HG03135 (cell line): ENCODE data around the gene POLRMT.
"Not testable (repeated sequence)": the region's sequence is repeated elsewhere in the genome, so short reads cannot be mapped to it uniquely, and the experiment has no call there.

Source experiments
- ATAC-seq: cut with Tn5 transposase; IDR thresholded peaks from one replicate; pipeline ENCODE4 v1.9.1; 2021; ENCODE audit warnings: mild to moderate bottlenecking, moderate library complexity; ENCODE audit not compliant: unreplicated experiment

POLRMT gene

DNA sequence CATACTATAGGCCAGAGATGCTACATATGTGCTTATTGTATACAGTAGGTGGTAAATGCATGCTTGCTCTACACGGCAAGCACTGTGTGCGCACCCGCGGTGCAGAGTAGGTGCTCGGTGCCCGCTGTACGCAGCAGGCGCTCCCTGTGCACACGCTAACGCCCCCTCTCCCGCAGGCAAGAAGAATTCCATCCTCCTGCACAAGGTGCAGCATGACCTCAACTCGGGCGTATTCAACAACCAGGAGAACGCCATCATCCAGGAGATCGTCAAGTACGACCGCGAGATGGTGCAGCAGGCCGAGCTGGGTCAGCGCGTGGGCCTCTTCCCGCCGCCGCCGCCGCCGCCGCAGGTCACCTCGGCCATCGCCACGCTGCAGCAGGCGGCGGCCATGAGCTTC is 17.7 kb downstream of the POLRMT start:
- ATAC-seq, result no peak

DNA sequence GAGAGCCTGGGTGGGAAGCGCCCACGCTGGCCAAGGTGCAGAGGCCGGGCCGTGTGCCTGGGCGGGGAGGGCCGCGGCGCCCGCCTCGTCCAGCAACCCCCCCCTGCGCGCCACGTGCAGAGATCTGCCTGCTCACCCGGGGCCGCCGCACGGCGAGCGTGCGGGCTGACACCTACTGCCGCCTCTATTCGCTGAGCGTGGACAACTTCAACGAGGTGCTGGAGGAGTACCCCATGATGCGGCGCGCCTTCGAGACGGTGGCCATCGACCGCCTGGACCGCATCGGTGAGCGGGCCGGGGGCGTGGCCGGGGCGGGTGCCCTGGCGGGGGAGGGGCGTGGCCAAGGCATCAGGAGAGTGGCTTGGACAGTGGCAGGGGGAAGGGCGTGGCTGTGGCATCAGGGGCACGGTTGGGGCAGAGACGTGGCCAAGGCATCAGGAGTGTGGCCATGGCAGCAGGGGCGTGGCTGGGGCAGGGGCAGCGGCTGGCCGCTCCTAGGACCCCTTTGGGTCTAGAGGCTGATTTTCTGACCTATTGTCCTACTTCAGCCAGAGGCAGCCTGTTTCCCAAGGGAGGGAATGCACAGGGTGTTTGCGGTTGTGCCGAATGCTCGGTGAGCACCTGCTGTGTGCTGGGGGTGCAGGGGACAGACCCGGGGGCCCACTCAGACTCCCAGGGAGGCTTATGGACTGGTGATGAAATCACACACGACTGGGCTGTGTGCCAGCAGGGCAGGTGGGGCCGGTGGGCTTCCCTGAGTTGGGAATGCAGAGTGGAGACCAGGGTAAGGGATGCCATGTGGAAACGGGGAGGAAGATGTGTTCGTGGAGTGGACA is 19.4 kb downstream of the POLRMT start:
- ATAC-seq, result no peak

DNA sequence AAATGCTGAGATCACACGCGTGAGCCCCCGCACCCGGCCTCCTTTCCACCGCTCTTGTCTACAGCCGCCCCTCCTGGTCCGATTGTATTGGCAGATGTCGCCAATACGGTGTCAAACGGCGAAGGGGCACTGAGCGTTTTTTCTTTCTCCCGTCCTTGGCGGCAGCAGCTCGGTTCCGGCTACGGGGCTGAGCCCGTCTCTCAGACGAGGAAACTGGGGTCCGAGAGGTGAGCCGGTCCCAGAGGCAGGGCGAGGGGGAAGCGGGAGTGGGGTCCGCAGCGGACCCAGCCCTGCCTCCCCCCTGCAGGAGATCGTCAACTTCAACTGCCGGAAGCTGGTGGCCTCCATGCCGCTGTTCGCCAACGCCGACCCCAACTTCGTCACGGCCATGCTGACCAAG is 20.4 kb downstream of the POLRMT start:
- no peak for ATAC-seq

DNA sequence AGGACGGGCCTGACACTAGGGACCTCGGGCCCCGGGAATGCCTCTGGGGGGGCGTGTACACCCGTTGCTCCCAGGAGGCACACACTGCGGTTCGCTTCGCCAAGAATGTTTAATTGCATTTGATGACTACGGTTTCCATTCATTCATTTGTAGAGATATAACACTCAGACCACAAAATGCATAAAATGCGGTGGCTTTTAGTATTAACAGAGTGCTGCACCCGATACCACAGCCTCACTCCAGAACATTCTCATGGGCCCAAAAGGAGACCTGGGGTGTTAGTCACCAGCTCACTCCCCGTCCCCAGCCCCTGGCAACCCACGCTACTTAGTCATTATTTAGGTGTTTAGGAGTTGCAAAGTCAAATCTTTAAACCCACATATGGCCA is 21.9 kb downstream of the POLRMT start:
- ATAC-seq, result no peak

DNA sequence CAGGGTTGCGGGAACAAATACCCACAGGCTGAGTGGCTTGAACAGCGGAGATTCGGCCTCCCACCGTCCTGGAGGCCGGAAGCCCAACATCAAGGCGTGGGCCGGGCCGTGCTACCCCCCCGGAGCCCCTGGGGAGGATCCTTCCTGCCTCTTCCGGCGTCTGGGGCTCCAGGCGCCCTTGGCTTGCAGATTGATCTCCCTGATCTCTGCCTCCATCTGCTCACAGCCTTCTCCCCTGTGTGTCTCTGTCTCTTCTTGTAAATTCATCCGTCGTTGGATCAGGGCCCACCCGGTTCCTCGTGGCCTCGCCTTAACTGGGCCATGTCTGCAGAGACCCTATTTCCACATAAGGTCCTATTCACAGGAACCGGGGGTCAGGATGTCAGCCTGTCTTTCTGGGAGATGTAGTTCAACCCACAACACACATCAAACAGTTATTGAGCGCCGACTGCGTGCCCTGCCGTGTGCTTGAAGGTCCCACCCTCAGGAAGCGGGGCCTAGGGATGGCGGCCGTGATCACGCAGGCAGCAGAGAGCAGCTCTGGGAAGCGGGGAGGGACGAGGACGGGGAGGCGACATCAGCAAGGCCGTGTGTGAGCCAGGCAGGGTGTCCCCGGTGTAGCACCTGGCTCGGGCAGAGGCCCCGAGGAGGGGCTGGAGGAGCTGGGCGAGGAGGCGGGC is 22.4 kb downstream of the POLRMT start:
- no peak for ATAC-seq

DNA sequence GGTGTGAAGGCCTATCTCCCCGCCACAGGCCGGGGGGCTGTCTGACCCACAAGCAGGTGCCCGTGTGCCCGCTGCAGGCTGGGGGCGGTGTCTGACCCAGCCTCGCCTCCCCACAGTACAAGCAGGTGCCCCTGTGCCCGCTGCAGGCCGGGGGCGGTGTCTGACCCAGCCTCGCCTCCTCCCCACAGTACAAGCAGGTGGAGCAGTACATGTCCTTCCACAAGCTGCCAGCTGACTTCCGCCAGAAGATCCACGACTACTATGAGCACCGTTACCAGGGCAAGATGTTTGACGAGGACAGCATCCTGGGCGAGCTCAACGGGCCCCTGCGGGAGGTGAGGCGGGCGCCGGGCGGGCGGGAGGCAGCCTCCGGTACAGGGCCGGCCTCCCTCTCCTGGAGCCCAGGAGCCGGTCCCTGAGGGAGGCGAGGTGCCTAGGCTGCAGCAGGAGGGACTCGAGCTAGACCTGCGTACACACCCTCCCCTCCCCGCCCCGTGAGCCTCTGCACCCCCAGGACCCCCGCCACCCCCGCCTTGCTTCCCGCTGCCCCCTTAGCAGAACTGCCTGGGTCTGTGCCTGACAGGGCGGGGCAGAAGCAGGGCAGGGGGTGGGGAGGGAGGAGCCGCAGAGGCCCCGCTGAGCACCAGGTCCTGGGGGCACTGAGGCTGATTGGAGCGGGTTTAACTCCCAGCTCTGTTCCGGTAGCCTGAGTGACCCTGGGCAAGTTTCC is 23.1 kb downstream of the POLRMT start:
- ATAC-seq, result no peak

DNA sequence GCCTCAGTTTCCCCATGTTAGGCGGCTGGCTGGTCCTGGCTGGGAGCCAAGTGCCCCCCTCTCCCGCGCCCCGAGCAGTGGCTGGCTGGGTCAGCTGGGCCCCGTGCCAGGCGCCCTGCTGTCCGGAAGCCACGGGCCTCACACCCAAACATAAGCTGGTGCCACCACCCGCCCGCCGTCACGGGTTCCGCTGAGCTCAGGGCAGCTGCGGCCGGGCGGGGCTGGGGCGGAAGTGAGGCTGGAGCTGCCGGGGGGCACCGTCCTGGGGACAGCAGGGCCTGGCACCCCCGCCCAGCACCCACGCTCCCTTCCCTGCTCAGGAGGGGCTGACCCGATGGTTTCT is 24.4 kb downstream of the POLRMT start:
- ATAC-seq, result no peak

DNA sequence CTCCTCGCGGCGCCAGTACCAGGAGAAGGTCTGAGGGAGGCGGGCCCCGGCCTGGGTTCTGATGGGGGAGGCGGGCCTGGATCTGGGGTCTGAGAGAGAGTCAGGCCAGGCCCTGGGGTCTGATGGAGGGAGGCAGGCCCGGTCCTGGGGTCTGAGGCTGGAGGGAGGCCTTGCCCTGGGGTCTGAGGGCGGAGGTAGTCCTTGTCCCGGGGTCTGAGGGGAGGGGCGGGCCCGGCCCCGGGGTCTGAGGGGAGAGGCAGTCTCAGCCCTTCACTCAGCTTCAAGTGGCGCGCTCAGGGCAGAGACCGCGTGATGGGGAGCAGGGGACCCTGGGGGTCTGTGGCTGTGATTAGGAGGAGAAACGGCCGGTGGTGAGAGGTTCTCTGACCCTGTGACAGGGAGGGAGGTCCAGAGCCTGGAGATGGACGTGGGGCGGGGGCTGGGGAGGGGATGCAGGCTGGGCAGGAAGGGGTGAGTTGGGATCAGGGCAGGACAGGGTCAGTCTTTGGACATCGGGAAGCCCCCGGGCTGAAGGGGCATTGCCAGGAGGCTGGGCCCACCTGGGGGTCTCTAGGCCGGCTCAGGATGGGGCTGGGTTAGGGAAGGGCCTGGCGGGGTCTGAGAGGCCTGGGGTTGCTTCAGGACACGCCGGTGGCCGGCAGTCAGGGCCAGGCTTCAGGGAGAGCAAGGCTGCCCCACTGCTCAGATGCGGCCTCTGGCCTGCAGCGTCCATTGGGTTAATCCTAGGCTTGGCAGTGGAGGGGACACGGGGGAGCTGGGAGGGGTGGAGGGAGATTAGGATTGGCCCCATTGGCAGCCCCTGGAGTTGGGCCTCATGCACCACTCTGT is 25.0 kb downstream of the POLRMT start:
- no peak for ATAC-seq

DNA sequence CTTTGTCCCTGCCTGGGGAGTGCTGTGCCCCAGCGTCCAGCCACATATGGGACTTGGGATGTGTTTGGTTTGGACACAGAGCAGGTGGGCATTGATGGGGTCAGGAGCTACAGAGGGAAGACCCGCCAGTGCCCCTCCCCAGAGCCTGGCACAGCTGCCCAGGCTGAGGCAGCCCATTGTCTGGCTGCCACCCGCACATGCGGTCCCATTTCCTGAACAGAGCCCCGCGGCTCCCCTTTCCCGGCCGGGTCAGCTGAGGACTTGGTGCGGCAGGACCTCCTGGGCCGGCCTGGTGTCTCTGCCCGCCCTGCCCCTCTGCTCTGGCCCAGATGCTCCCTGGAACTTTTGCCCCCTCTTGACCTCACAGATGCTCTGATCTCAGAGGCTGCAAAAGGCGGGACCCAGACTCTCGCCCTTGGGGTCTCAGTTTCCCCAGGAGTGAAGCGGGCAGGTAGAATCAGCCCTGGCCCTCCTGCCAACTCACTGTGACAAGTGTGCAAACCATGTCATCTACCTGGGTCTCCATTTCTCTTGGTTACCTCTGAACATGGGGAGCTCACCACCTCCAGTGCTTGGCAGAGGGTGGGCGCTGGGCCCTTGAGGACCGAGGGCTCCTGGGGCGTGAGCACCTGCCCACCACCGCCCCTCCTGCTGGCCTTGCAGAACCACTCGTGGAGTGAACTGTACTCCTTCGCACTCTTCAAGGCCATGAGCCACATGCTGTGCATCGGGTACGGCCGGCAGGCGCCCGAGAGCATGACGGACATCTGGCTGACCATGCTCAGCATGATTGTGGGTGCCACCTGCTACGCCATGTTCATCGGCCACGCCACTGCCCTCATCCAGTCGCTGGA is 25.8 kb downstream of the POLRMT start:
- ATAC-seq, result no peak

DNA sequence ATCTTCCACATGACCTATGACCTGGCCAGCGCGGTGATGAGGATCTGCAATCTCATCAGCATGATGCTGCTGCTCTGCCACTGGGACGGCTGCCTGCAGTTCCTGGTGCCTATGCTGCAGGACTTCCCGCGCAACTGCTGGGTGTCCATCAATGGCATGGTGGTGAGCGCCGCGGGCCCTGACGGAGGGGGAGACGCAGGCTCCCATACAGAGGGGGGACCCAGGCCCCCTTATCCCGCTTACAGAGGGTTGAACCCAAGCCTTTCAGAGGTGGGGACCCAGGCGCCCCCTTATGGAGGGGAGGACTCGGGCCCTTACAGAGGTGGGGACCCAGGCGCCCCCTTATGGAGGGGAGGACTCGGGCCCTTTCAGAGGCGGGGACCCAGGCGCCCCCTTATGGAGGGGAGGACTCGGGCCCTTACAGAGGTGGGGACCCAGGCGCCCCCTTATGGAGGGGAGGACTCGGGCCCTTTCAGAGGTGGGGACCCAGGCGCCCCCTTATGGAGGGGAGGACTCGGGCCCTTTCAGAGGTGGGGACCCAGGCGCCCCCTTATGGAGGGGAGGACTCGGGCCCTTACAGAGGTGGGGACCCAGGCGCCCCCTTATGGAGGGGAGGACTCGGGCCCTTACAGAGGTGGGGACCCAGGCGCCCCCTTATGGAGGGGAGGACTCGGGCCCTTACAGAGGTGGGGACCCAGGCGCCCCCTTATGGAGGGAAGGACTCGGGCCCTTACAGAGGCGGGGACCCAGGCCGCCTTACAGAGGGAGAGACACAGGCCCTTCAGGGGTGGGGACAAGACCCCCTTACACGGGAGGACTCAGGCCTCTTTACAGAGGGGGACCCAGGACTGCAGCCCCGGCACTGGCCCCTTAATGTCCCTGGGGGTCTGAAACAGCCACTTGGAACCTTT is 28.0 kb downstream of the POLRMT start:
- not testable (repeated sequence) for ATAC-seq

DNA sequence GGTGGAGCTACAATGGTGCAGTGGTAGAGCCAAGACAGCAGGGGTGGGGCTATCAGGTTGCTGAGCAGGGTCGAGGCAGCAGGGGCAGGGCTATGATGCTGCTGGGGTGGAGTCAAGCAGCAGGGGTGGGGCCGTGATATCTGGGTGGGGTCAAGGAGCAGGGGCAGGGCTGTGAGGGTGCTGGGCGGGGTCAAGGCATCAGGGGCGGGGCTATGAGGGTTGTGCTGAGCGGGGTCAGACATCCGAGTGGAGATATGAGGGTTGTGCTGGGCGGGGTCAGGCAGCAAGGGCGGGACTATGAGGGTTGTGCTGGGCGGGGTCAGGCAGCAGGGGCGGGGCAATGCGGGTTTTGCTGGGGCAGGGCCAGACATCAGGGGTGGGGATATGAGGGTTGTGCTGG is 29.0 kb downstream of the POLRMT start:
- no peak for ATAC-seq

DNA sequence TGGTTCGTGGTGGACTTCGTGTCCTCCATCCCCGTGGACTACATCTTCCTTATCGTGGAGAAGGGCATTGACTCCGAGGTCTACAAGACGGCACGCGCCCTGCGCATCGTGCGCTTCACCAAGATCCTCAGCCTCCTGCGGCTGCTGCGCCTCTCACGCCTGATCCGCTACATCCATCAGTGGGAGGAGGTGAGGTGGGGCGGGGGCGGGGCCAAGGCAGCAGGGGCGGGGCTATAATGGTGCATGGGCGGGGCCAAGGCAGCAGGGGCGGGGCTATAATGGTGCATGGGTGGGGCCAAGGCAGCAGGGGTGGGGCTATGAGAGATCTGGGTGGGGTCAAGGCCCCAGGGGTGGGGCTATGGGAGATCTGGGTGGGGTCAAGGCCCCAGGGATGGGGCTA is 29.6 kb downstream of the POLRMT start:
- ATAC-seq, result not testable (repeated sequence)

DNA sequence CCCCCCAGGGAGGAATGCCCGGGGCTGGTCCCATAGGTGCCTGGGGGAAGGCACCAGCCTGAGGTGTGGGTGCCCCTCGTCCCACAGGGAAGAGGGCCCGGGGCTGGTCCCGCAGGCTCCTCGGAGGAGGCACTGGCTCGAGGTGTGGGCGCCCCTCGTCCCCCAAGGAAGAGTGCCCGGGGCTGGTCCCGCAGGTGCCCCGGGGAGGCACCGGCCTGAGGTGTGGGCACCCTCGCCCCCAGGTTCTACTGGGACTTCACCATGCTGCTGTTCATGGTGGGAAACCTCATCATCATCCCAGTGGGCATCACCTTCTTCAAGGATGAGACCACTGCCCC is 30.1 kb downstream of the POLRMT start:
- ATAC-seq, result not testable (repeated sequence)

DNA sequence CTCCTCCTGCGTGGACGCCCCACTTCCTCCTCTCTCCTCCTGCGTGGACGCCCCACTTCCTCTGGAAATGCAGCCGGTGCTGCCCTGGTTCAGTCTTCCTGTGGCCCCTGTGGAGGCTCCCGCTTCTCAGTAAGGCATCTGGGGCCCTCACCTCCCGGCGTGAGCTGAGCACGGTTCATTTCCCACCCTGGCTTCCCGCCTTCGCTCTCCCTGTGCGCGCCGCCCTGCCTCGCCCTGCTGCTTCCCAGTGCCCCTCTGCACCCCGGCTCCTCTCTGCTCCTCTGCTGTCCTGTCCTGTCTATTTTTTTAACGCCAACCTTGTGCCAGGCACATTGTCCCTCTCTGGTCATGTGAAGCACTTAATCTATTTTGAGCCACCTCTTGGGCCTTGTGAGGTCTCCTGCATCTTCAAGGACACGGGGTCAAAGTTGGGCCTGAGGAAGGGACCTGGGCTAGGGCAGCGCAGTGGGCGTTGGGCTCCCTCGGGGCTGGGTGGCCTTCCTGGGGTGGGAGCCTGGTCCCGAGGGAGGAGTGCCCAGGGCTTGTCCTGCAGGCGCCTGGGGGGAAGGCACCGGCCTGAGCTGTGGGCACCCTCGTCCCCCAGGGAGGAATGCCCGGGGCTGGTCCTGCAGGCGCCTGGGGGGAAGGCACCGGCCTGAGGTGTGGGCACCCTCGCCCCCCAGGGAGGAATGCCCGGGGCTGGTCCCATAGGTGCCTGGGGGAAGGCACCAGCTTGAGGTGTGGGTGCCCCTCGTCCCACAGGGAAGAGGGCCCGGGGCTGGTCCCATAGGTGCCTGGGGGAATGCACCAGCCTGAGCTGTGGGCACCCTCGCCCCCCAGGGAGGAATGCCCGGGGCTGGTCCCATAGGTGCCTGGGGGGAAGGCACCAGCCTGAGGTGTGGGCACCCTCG is 30.7 kb downstream of the POLRMT start:
- no peak for ATAC-seq

DNA sequence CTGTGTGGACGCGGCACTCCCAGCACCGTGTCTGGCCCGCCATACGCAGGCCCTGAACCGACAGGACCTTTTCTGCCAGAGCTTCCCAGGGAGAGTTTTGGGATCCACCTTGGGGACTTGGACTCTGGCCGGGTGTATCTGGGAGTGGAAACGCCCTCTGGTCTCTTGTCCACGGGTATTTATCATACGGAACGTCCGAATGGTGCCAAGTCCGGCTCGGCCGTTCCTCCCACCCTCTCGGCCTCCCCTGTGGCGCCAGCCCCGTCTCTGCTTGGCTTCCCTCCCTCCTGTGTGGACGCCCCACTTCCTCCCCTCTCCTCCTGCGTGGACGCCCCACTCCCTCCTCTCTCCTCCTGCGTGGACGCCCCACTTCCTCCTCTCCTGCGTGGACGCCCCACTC is 31.5 kb downstream of the POLRMT start:
- ATAC-seq, result no peak

DNA sequence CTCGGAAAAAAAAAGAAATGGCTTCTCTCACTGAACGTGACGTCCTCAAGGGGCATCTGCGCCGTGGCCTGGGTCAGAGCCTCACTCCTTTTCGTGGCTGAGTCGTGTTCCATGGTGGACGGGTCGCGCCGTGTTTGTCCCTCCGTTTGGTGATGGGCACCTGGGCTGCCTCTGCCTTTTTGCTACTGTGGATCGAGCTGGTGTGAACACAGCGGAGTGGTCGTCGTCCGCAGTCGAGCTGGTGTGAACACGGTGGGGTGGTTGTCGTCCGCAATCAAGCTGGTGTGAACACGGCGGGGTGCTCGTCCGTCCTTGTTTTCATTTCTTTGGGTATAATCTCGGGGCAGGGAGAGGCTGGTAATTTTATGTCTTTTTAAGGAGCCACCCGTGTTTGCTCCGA is 32.0 kb downstream of the POLRMT start:
- ATAC-seq, result no peak

DNA sequence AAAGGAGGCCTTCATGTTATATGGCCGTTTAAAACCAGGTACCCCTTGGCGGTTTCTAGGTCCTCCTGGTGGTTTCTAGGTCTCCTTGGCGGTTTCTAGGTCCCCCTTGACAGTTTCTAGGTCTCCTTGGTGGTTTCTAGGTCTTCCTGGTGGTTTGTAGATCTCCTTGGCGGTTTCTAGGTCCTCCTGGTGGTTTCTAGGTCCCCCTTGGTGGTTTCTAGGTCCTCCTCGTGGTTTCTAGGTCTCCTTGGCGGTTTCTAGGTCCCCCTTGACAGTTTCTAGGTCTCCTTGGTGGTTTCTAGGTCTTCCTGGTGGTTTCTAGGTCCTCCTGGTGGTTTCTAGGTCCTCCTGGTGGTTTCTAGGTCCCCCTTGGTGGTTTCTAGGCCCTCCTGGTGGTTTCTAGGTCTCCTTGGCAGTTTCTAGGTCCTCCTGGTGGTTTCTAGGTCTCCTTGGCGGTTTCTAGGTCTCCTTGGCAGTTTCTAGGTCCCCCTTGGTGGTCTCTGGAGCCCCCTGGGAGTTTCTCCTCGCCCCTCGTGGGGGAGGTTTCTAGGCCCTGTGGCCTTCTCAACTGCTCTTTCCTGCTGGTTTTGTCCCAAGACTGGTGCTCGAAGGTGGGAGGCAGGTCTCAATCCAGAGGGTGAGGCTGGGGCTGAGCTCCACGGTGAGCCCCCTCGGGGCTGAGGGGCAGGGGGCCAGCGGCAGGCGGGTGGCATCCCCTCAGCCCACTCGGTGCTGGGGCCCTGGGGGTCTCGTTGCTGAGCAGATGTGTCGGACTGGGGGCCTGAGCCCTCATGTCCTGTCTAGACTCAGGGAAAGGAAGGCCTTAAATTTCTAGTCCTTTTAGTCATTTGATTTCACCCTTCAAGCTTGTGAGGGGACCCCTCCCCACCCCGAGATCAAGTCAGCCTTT is 35.7 kb downstream of the POLRMT start:
- no peak for ATAC-seq
